Endothelial cell of umbilical vein (primary cell): ENCODE measurements around the gene PUS10. TPM values are rescaled to one million over a fixed set of nuclear protein-coding genes. Genes with fewer than 3 reads are reported as not detected.
A peak's percentile ranks its signal among the peaks of the same experiment; 100 is the strongest.

Experiments used
- Bru-seq: library from RNA; stranded (reverse); fragments of 400-500 nt; gene quantifications from one replicate; lab custom pipeline; 2021; lab: Mats Ljungman, UMichigan
- BruChase-seq, 2 experiments: library from RNA; stranded (reverse); fragments of 400-500 nt; gene quantifications; one replicate each; lab custom pipeline; 2021; lab: Mats Ljungman, UMichigan
- BruUV-seq: library from RNA; stranded (reverse); fragments of 400-500 nt; replicated peaks from 2 replicates; lab custom pipeline; 2021; lab: Mats Ljungman, UMichigan
- CTCF ChIA-PET: fragments of 300-600, 350-600 bp; sonication (Branson Sonifier 250); formaldehyde crosslinking; loops from one replicate; lab custom pipeline; 2021; ENCODE audit warnings: antibody characterized with exemption, inconsistent platforms; lab: Charles Lee
- POLR2A ChIA-PET: fragments of 300-600, 350-600 bp; sonication (Branson Sonifier 250); formaldehyde crosslinking; loops from one replicate; lab custom pipeline; 2021; ENCODE audit warnings: antibody characterized with exemption, inconsistent platforms; lab: Charles Lee
- DNase-seq: peaks from one replicate; pipeline ENCODE4 v3.0.0-alpha.2; 2011; ENCODE audit warnings: low read depth, low spot score
- FAIRE-seq: peaks from 2 replicates; lab custom pipeline; 2011; peaks lifted over from hg19 to GRCh38; lab: Jason Lieb, UNC
- H2AFZ ChIP-seq: 2 replicates; pipeline ENCODE4 v1.6.0; 2012; ENCODE audit warnings: low read depth, low read length, control low read depth, inconsistent platforms
- H3K27ac ChIP-seq: 2 replicates; pipeline ENCODE4 v1.5.1; 2011; ENCODE audit warnings: low read depth, mild to moderate bottlenecking, control low read depth, low read length, moderate library complexity; ENCODE audit not compliant: insufficient read depth
- H3K27me3 ChIP-seq, 2 experiments: 2 replicates each; pipeline versions ENCODE4 v1.6.0 to v1.6.1; 2011; ENCODE audit warnings: low read length in 2 of 2, mixed read lengths in 1 of 2; ENCODE audit not compliant: control insufficient read depth in 2 of 2, insufficient read depth in 2 of 2
- H3K36me3 ChIP-seq, 2 experiments: 2 replicates in 1 of 2; 3 replicates in 1 of 2; pipeline ENCODE4 v1.5.1; 2011; ENCODE audit warnings: low read length in 2 of 2, mild to moderate bottlenecking in 1 of 2, moderate library complexity in 1 of 2; ENCODE audit not compliant: control insufficient read depth in 2 of 2, insufficient read depth in 2 of 2; ENCODE audit errors: extremely low read depth in 1 of 2
- H3K4me1 ChIP-seq: 3 replicates; pipeline ENCODE4 v1.5.1; 2011; ENCODE audit warnings: mild to moderate bottlenecking, low read length; ENCODE audit not compliant: control insufficient read depth, insufficient read depth; ENCODE audit errors: extremely low read depth
- H3K4me2 ChIP-seq: 2 replicates; pipeline ENCODE4 v1.6.1; 2011; ENCODE audit warnings: low read length, control low read depth, mixed read lengths; ENCODE audit not compliant: insufficient read depth
- H3K4me3 ChIP-seq, 3 experiments: fragments of 200-600 bp in 1 of 3; sonication (generic), shearing (Covaris generic) in 1 of 3; replicated peaks in 1 of 3; 2 replicates each; pipeline ENCODE4 v1.5.1; 2011 to 2016; ENCODE audit warnings: control low read depth in 3 of 3, low read length in 3 of 3, mild to moderate bottlenecking in 2 of 3, inconsistent platforms in 1 of 3, low read depth in 1 of 3, moderate library complexity in 1 of 3; ENCODE audit not compliant: insufficient read depth in 1 of 3
- H3K79me2 ChIP-seq: 2 replicates; pipeline ENCODE4 v1.6.0; 2012; ENCODE audit warnings: low read length, inconsistent platforms; ENCODE audit not compliant: control insufficient read depth, insufficient read depth
- H3K9ac ChIP-seq: replicated peaks from 2 replicates; pipeline ENCODE3; 2011; ENCODE audit warnings: low read length, control low read depth; ENCODE audit not compliant: insufficient read depth; ENCODE audit errors: extremely low read depth
- H3K9me1 ChIP-seq: replicated peaks from 3 replicates; pipeline ENCODE4 v1.6.0; 2011; ENCODE audit warnings: mild to moderate bottlenecking, low read length; ENCODE audit not compliant: control insufficient read depth, insufficient read depth; ENCODE audit errors: extremely low read depth
- H3K9me3 ChIP-seq: replicated peaks from 2 replicates; pipeline ENCODE4 v1.5.1; 2012; ENCODE audit warnings: low read length, inconsistent platforms; ENCODE audit not compliant: control insufficient read depth, insufficient read depth
- H4K20me1 ChIP-seq: replicated peaks from 2 replicates; pipeline ENCODE3; 2011; ENCODE audit warnings: mild to moderate bottlenecking, low read length; ENCODE audit not compliant: control insufficient read depth, insufficient read depth; ENCODE audit errors: extremely low read depth
- CTCF ChIP-seq, 2 donors: IDR thresholded peaks; 1 replicate in 1 of 2; 2 replicates in 1 of 2; pipeline ENCODE4 v1.5.1; 2011; ENCODE audit warnings: low read length in 2 of 2, mild to moderate bottlenecking in 2 of 2, moderate library complexity in 2 of 2, control low read depth in 1 of 2, inconsistent platforms in 1 of 2, low read depth in 1 of 2; ENCODE audit not compliant: insufficient read depth in 1 of 2; ENCODE audit errors: extremely low read depth in 1 of 2
- EZH2 ChIP-seq: IDR thresholded peaks from 2 replicates; pipeline ENCODE4 v1.6.1; 2012; ENCODE audit warnings: borderline replicate concordance, low read depth, mild to moderate bottlenecking, moderate library complexity, low read length, inconsistent platforms; ENCODE audit not compliant: severe bottlenecking
- FOS ChIP-seq: IDR thresholded peaks from 2 replicates; pipeline ENCODE4 v1.6.1; 2011; ENCODE audit warnings: mild to moderate bottlenecking, low read length, moderate library complexity, borderline replicate concordance; ENCODE audit not compliant: insufficient read depth
- JUN ChIP-seq: IDR thresholded peaks from 2 replicates; pipeline ENCODE4 v1.6.1; 2011; ENCODE audit warnings: borderline replicate concordance, low read depth; ENCODE audit not compliant: insufficient read length, insufficient read depth
- MAX ChIP-seq: IDR thresholded peaks from 2 replicates; pipeline ENCODE4 v1.6.1; 2011; ENCODE audit not compliant: insufficient read depth, insufficient read length
- POLR2A ChIP-seq: IDR thresholded peaks from 2 replicates; pipeline ENCODE4 v1.6.1; 2012; ENCODE audit warnings: low read depth, mild to moderate bottlenecking, control low read depth, low read length
- POLR2AphosphoS5 ChIP-seq: IDR thresholded peaks from 2 replicates; pipeline ENCODE4 v1.6.1; 2012; ENCODE audit warnings: low read depth, mild to moderate bottlenecking, control low read depth, low read length, moderate library complexity; ENCODE audit not compliant: insufficient read depth
- dilution Hi-C: fragments of 300-500 bp; cut with MboI; formaldehyde crosslinking; loops from one replicate; pipeline ENCODE4 v1.15.0; 2019; ENCODE audit warnings: low sequenced_read_pairs; ENCODE audit not compliant: extremely low pct_ligation_motif_present
- intact Hi-C: fragments of 100-400 bp; cut with micrococcal nuclease; formaldehyde crosslinking; loops from one replicate; pipeline ENCODE4 v1.10.0; 2022
- long read RNA-seq: library from polyadenylated mRNA; stranded (forward); transcript quantifications from one replicate; pipeline ENCODE4 v2.0.0, GENCODE V29; 2021
- polyA minus RNA-seq, 3 experiments: library from RNA; depleted of rRNA, polyadenylated mRNA; stranded (reverse); fragments of >200 nt; gene quantifications; 1 replicate in 1 of 3; 2 replicates in 2 of 3; pipeline ENCODE4 v1.2.3, GENCODE V29; 2011
- polyA plus RNA-seq, 4 experiments: library from polyadenylated mRNA; depleted of rRNA in 3 of 4; stranded (reverse) in 3 of 4; unstranded in 1 of 4; fragments of >200 nt; gene quantifications; 2 replicates each; pipeline versions ENCODE4 v1.2.1 to v1.2.3, GENCODE V29; 2011 to 2012; ENCODE audit warnings: missing spikeins in 1 of 4
- total RNA-seq: library from RNA; stranded (reverse); gene quantifications from 2 replicates; pipeline ENCODE4 v1.2.3, GENCODE V29; 2021

Gene PUS10
- total RNA-seq (6.5 and 10.3 TPM in 2 replicates), polyA plus RNA-seq (2.7 and 3.7 TPM in 2 replicates), polyA minus RNA-seq (4.8 and 5.5 TPM in 2 replicates), Bru-seq, nascent RNA (percentile 60 among the genes with signal in this experiment), BruChase-seq, experiment 1, labeled RNA remaining after a 6-hour chase (percentile 58 among the genes with signal in this experiment), BruChase-seq, experiment 2, labeled RNA remaining after a 2-hour chase (percentile 67 among the genes with signal in this experiment)
- 4.6 and 4.7 TPM in 2 replicates for polyA plus RNA-seq (2011; cell fraction: cytosol; rRNA removed)
- 11.1 and 12.6 TPM in 2 replicates for polyA plus RNA-seq (2011; cell fraction: nucleus; rRNA removed)
- 7.5 and 9.9 TPM in 2 replicates for polyA plus RNA-seq (2012)
- 1.9 TPM for polyA minus RNA-seq (2011; cell fraction: cytosol; rRNA and poly(A)+ RNA removed)
- 13.8 and 17.6 TPM in 2 replicates for polyA minus RNA-seq (2011; cell fraction: nucleus; rRNA and poly(A)+ RNA removed)
- long read RNA-seq, partial matches to known transcripts = 1 of 12 reads
- long read RNA-seq, other reads (novel, unspliced or antisense) = 7 of 12 reads

- H3K4me3 ChIP-seq = peak within 1 kb of the TSS; percentile 73 to 98 (median 94)
- H2AFZ ChIP-seq = peak within 1 kb of the TSS; percentile 97
- DNase-seq (peak; percentile 89), FAIRE-seq (no peak)
- no peaks in the 10 kb centered on the region for H3K36me3 ChIP-seq
- no TSS peak for BruUV-seq
- H3K79me2 ChIP-seq = peaks cover 51% of the 10 kb centered on the region
- H3K4me2 ChIP-seq = peak within 1 kb of the TSS; percentile 93
- peak within 1 kb of the TSS; percentile 69 for H3K9ac ChIP-seq
- dilution Hi-C loops = no loop called here
- H3K27ac ChIP-seq = peak within 1 kb of the TSS; percentile 67
- H3K9me1 ChIP-seq = no peaks in the 10 kb centered on the region
- no peaks in the 10 kb centered on the region for H3K27me3 ChIP-seq
- intact Hi-C loops = loop anchor here (1.0 to 5.0 kb wide), 3 partner anchors 48 to 160 kb away; partner anchors contain the start of genes REL and SANBR
- peaks cover 19% of the 10 kb centered on the region for H3K4me1 ChIP-seq
- no peaks in the 10 kb centered on the region for H3K9me3 ChIP-seq
- ChIA-PET POLR2A (no interaction called here), CTCF (no interaction called here)
- H4K20me1 ChIP-seq = no peaks in the 10 kb centered on the region
- TF ChIP-seq POLR2A = no peak
- no peak for TF ChIP-seq MAX
- TF ChIP-seq CTCF (IDR thresholded peaks at IDR 0.05; ENCODE audit: extremely low read depth in 1 of 2, insufficient read depth in 1 of 2, low read depth in 1 of 2, low read length in 2 of 2) = no peak
- TF ChIP-seq FOS = no peak
- peak; percentile 29 for TF ChIP-seq POLR2AphosphoS5
- TF ChIP-seq JUN = no peak
- no peak for TF ChIP-seq EZH2
Measured at GRCh38 chr2:61017556-61018317, at the start of gene PUS10, which contains the start of gene PEX13. TSS of gene PUS10 (minus strand) at chr2:61018255. CDS start at chr2:61011890, 6,365 bp downstream. TSS of gene PEX13 (plus strand) at chr2:61017720. CDS start at chr2:61017760, 40 bp downstream.
